RWPE2 (cell line): ENCODE measurements around the gene TOPAZ1.

ENCODE experiments used
- ATAC-seq: fragments of 200-7000 bp; cut with Tn5 transposase; 3 replicates; pipeline ENCODE4 v1.9.1; 2021; ENCODE audit warnings: low read depth
- DNase-seq: peaks from one replicate; pipeline ENCODE4 v3.0.0-alpha.2; 2020; ENCODE audit warnings: low spot score
- H3K27ac ChIP-seq: fragments of 450-650 bp; 2 replicates; pipeline ENCODE4 v1.5.1; 2017; ENCODE audit warnings: mild to moderate bottlenecking; ENCODE audit not compliant: poor library complexity, severe bottlenecking
- H3K27me3 ChIP-seq: fragments of 250-450 bp; sonication (Bioruptor Pico); 2 replicates; pipeline ENCODE4 v1.5.1; 2021; ENCODE audit warnings: mild to moderate bottlenecking, moderate library complexity; ENCODE audit not compliant: insufficient read depth, poor library complexity, severe bottlenecking
- H3K36me3 ChIP-seq: fragments of 250-450 bp; sonication (Bioruptor Pico); 2 replicates; pipeline ENCODE4 v1.5.1; 2020; ENCODE audit warnings: low read depth, mild to moderate bottlenecking, moderate library complexity
- H3K4me1 ChIP-seq: fragments of 250-450 bp; sonication (Bioruptor Pico); 2 replicates; pipeline ENCODE4 v1.5.1; 2021; ENCODE audit warnings: mild to moderate bottlenecking, moderate library complexity; ENCODE audit not compliant: insufficient read depth, poor library complexity, severe bottlenecking
- H3K4me3 ChIP-seq: fragments of 250-450 bp; sonication (Bioruptor Pico); 2 replicates; pipeline ENCODE4 v1.5.1; 2021; ENCODE audit warnings: mild to moderate bottlenecking, moderate library complexity; ENCODE audit not compliant: severe bottlenecking
- H3K9me3 ChIP-seq: fragments of 250-450 bp; sonication (Bioruptor Pico); 2 replicates; pipeline ENCODE4 v1.5.1; 2021; ENCODE audit warnings: mild to moderate bottlenecking, moderate library complexity; ENCODE audit not compliant: severe bottlenecking
- CTCF ChIP-seq: fragments of 450-650 bp; IDR thresholded peaks from one replicate; pipeline ENCODE4 v1.5.1; 2017; ENCODE audit warnings: mild to moderate bottlenecking, moderate library complexity; ENCODE audit not compliant: poor library complexity, severe bottlenecking

The TOPAZ1 gene

DNA sequence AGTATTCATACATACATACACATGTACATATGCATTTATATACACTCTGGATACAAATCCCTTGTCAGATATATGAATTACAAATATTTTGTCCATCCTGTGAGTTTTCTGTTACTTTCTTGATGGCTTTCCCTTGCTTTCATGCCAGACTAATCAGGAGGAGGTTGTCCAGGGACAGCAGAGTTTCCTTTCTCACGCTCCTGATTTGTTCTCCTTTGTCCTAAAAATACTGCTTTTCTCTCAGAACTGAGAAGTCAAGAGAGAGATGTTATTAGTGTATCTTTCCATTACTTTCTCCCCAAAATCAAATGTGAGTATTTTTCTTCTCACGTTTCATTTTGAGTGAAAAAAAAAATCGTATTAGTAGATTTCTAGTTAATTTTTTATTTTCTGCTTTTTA, 84.8 kb downstream of the TOPAZ1 start:
- ATAC-seq = no peak
- DNase-seq = no peak
- H3K4me3 ChIP-seq = no peak overlapping the region
- no peak for TF ChIP-seq CTCF
- H3K27ac ChIP-seq = no peak overlapping the region
- H3K27me3 ChIP-seq = no peaks in the 10 kb centered on the region
- H3K36me3 ChIP-seq = no peaks in the 10 kb centered on the region
- no peaks in the 10 kb centered on the region for H3K4me1 ChIP-seq
- no peaks in the 10 kb centered on the region for H3K9me3 ChIP-seq

- DNase-seq (no peak), ATAC-seq (no peak)
- Histone ChIP-seq H3K4me3 (no peak overlapping the region), H3K36me3 (no peaks in the 10 kb centered on the region), H3K27ac (no peak overlapping the region), H3K4me1 (no peaks in the 10 kb centered on the region), H3K27me3 (no peaks in the 10 kb centered on the region), H3K9me3 (no peaks in the 10 kb centered on the region)
- TF ChIP-seq CTCF = no peak
Observed at GRCh38 chr3:44329946-44330345, 88.3 kb downstream of the TOPAZ1 start.

DNA sequence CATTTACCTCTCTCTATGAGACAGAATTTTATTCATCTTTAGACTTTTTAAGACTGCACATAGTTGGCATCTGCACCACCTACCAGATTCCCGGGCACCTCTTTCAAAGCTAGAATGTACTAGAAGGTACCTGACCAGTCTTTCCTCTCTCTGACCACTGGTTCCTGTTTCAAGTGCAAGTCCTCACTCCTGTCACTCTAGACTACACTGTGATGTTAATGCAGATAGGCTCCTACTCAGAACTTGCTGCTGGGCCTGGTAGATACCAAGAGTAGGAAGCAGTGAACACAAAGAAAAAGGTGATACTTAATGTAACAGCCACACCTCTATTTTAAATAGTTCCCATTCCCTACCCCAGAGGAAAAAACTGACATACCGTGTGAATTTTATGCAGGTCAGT, 88.8 kb downstream of the TOPAZ1 start:
- H3K4me3 ChIP-seq = no peak overlapping the region
- no peaks in the 10 kb centered on the region for H3K27me3 ChIP-seq
- no peak overlapping the region for H3K27ac ChIP-seq
- DNase-seq = no peak
- H3K4me1 ChIP-seq = no peaks in the 10 kb centered on the region
- TF ChIP-seq CTCF = no peak
- H3K36me3 ChIP-seq = no peaks in the 10 kb centered on the region
- H3K9me3 ChIP-seq = no peaks in the 10 kb centered on the region
- ATAC-seq = no peak

- TF ChIP-seq CTCF = no peak
- no peak overlapping the region for H3K4me3 ChIP-seq
- ATAC-seq (no peak), DNase-seq (no peak)
- H3K4me1 ChIP-seq = no peaks in the 10 kb centered on the region
- no peaks in the 10 kb centered on the region for H3K27me3 ChIP-seq
- no peaks in the 10 kb centered on the region for H3K36me3 ChIP-seq
- H3K27ac ChIP-seq = no peak overlapping the region
- no peaks in the 10 kb centered on the region for H3K9me3 ChIP-seq
Observed at GRCh38 chr3:44334326-44334725, 92.6 kb downstream of the TOPAZ1 start.

DNA sequence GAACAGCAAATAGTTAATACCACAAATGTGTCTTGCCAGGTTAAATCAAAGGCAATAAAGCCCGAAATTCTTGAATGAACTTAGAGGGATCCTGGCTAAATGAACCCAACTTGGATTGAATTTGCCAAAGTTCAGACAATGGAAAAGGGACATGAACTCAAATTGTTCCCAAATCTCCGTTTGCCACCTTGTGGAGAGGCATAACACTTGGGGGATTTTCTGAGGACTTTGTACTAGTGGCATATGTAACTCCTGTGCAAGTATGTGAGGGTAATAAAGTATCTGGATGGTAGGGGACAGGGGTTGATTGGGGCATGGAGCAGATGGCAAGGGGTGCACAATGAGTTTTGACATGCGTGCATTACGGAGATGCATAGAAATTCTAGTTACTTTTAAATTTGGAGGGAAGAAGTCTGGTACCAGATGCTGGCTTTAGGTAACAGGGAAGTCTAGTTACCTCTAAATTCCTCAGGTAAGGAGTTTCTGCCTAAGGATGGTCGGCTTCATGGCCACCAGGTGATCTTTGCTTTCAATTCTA, 95.6 kb downstream of the TOPAZ1 start:
- ATAC-seq (no peak), DNase-seq (no peak)
- Histone ChIP-seq H3K9me3 (no peaks in the 10 kb centered on the region), H3K4me1 (peaks cover 6% of the 10 kb centered on the region), H3K27me3 (no peaks in the 10 kb centered on the region), H3K36me3 (no peaks in the 10 kb centered on the region; the same call in 1 of the 2 replicates), H3K27ac (peak overlapping the region; percentile 50), H3K4me3 (peak overlapping the region; percentile 69)
- peak; percentile 3 for TF ChIP-seq CTCF
